HG03354 (cell line): Measurements from ENCODE around the gene FUZ.
A peak's percentile ranks its signal among the peaks of the same experiment; 100 is the strongest.
"Not testable (repeated sequence)": the region's sequence is repeated elsewhere in the genome, so short reads cannot be mapped to it uniquely, and the experiment has no call there.

Experiments
- ATAC-seq: cut with Tn5 transposase; IDR thresholded peaks from one replicate; pipeline ENCODE4 v1.9.1; 2021; ENCODE audit warnings: mild to moderate bottlenecking; ENCODE audit not compliant: unreplicated experiment, poor library complexity, severe bottlenecking

Gene FUZ

DNA sequence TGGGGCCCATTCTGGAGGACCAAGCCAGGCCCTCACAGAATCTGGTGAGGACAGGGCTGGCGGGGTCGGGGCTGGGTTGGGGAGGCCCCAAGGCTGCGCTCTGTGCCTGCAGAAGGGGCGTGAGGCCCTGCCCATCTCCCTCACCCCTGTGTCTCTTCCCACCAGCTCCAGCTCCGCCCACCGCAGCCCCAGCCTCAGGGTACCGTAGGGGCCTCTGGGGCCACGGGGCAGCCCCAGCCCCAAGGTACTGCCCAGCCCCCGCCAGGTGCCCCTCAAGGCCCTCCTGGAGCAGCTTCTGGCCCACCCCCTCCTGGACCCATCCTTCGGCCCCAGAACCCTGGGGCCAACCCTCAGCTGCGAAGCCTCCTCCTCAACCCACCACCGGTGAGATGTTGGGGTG is 22.5 kb upstream of the FUZ start:
- no peak for ATAC-seq

- ATAC-seq, result no peak
Measured at GRCh38 chr19:49833599-49833998, 20.5 kb upstream of the FUZ start.

- ATAC-seq, result no peak
Measured at GRCh38 chr19:49832556-49832955, 19.5 kb upstream of the FUZ start.

- no peak for ATAC-seq
Measured at GRCh38 chr19:49831592-49831991, 18.5 kb upstream of the FUZ start.

DNA sequence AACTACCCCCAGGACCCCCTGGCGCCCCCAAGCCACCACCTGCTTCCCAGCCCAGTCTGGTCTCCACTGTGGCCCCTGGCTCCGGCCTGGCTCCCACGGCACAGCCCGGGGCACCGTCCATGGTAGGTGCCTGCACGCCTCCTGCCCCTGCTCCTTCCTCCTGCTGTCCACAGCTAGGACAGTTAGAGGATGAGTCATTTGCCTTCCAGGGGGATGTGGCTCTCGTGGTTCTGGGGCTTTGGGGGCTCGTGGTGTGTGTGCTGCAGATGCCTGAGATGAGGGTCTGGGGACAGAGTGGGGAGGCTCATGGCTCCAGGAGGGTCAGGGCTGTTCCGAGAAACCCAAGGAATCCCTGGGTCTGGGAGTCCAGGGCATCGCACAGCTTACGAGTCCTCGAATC is 17.7 kb upstream of the FUZ start:
- ATAC-seq, result no peak

- ATAC-seq, result no peak
Measured at GRCh38 chr19:49829721-49830120, 16.6 kb upstream of the FUZ start.

DNA sequence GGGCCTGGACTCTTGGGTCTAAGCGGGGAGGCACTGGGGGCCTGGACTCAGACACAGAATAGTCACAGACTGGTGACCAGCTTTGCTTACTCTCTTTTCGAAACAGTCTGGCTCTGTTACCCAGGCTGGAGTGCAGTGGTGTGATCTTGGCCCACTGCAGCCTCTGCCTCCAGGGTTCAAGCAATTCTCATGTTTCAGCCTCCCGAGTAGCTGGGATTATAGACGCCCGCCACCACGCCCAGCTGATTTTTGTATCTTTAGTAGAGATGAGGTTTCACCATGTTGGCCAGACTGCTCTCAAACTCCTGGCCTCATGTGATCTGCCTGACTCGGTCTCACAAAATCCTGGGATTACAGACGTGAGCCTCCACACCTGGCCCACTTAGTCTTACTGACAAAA is 16.1 kb upstream of the FUZ start:
- no peak for ATAC-seq

GRCh38 chr19:49827034-49827433 is 13.9 kb upstream of the FUZ start:
- no peak for ATAC-seq

- ATAC-seq, result no peak
Measured at GRCh38 chr19:49824662-49825061, 11.6 kb upstream of the FUZ start.

- no peak for ATAC-seq
Measured at GRCh38 chr19:49823472-49823871, 10.4 kb upstream of the FUZ start.

DNA sequence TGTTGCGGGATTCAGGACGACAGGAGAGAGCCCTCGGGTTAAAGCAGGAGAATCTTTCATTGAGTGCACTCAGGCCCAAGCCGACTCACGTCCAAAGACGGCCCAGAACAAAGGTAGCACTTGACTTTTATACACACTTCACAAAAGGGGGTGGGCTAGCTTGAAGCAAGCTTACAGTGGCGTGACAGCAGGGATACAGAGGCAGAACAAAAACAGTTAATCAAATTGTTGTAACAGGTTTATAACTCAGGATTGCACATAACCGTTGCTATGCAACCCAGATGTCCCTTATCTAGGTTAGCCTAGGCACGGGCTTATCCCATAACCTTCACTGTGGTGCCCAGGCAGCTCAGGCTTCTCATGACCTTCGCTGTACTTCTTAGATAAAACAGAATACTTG is 7.0 kb upstream of the FUZ start:
- no peak for ATAC-seq

- not testable (repeated sequence) for ATAC-seq
Measured at GRCh38 chr19:49819452-49820115, 6.5 kb upstream of the FUZ start.

- ATAC-seq, result no peak
Measured at GRCh38 chr19:49818649-49819370, 5.7 kb upstream of the FUZ start.

DNA sequence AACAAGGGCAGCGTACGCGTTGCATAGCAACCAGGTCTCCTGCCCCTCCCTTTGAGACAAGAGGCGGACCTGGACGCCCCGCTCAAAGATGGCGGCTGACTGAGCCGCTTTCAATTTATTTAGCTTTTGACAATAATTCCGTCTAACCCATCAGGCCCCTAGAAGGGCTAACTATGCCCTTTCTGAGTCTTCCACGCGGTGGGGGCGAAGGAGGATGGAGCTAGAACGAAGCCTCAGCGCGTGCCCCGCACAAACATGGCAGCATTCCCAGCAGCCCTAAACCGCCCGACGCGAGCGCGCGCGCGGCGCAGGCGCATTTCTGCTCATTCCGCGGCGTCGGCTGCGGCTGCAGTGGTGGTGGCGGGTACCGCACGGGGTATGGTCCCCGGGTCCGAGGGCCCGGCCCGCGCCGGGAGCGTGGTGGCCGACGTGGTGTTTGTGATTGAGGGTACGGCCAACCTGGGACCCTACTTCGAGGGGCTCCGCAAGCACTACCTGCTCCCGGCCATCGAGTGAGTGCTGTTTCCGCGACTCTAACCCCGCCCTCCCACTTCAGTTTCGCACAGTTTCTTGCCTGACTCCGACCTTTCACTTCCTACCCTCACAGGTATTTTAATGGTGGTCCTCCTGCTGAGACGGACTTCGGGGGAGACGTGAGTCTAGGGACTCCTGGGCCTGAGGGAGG is 5.0 kb upstream of the FUZ start, which contains the start of gene MED25:
Gene MED25, plus strand, starts transcription at position 326 of the 685 bp plus-strand sequence. Its CDS starts 53 bp downstream, at position 379.
- ATAC-seq, result peak; percentile 65

- ATAC-seq, result no peak
Measured at GRCh38 chr19:49816590-49816989, 3.5 kb upstream of the FUZ start.

DNA sequence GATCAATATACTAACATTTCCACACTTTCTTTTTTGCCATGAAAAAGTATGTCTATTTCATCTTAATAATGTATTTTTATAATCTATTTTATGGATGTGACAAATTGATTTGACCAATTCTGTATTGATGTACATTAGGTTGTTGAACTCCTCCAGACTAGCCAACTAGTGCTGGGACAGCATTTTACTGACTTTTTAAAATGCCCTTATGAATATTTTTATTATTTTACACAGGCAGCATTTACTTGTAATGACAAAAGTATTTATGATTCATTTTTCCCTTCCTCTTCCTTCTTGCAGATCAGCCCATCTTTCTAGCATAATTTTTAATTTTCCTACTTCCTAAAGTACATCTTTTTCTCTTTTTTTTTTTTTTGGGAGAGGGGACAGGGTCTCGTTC is 918 bp upstream of the FUZ start:
- no peak for ATAC-seq

DNA sequence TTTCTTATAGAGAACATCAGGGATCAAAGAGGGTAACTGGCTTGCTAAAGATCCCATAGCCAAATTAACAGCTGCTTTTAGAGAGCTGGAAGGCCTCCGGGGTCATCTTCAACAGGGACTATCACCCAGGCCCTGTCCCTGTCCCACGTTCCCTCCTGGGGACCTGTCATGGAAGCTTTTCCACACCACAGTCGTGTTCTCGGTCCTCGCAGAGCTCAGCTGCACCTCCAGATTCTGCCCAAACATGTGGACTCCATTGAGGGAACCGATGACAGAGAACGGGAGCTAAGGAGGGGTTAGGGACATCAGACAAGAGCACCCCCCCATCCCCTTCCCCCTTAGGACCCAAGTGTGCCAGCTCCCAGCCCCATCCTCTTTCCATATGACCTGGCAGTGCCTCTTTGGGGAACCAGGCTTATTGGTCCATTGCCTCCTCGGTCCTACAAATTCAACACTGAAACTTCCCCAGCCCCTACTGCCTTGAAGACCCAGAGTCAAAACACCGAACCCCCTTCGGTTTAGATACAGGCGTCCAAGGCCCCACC is 568 bp downstream of the FUZ start:
- ATAC-seq, result no peak

DNA sequence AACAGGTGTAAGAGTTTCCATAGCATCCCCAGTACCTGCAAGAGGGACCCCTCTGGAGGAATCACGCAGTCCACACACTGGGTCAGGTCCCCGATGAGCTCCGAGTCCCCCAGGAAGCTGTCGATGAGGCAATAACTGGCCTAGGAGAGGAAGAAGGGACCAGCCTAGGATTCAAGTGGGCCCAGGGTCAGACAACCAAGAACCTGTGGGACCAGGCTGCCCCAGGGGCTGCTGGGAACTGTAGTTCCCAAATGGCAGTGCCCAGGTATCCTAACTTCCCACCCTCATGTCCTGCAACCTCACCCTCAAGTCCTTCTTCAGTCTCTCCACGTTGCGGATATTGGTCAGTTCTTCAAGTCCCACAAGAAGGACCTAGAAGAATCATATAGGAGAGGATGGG is 1.8 kb downstream of the FUZ start:
- ATAC-seq, result no peak

DNA sequence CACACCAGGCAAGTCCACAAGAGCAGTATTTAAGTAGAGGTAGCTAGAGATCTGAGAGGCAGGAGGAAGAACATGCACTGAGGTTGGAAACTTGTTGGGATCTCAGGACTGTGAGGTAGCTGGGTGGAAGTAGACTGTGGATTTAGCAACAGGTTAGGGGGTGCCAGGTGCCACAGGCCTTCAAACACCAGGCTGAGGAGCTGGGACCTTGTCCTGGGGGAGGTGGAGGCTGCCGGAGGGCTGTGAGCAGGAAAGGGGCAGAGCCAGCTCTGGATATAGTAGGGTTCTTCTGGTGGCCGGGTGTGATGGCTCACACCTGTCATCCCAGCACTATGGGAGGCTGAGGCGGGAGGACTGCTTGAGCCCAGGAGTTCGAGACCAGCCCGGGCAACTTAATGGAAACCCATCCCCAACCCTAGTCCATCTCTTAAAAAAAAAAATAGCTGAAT is 3.1 kb downstream of the FUZ start:
- ATAC-seq, result no peak

DNA sequence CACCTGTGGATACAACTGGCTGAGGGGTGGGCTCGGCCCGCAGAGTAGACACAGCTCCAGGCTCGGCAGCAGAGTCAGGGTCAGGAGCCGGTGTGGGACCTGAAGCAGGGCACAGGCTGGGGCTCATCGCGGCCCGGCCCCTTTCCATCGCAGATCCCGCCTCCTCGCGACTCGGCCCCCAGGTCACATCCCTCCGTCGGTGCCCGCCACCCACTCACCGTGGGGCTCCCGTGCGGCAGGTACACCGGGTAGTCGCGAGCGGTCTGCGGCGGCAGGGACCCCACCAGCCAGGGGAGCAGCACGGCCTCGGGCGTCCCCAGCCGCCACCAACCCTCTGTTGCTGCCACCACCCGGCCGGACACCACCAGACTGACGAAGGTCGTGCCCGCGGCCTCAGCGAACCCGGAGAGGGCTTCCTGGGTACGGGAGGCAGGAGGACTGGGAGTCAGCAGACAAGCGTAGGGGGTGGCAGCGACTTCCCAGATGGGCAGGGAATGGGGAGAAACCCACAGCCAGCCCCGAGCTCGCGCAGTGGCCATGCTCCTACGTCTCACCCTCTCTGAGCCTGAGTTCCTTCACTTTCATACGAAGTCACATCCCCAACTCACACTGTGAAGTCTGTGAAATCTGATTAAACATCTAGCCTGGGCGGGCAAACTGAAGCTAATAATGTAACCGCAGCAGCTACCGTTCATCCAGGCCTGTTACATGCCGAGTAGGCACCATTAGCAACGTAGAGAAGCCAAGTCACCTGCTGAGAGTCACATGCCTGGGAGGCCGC is 3.7 kb downstream of the FUZ start:
- ATAC-seq, result no peak
